ACHN (cell line): Measurements from ENCODE around the gene IL15.

ENCODE experiments used
- DNase-seq: peaks from one replicate; pipeline ENCODE4 v3.0.0-alpha.2; 2015
- in situ Hi-C: cut with HindIII; loops from 2 replicates; pipeline ENCODE4 v1.10.0; 2017; ENCODE audit warnings: low sequenced_read_pairs, low pct_ligation_motif_present, low pct_unique_long_range_greater_than_20kb

Gene IL15

DNA sequence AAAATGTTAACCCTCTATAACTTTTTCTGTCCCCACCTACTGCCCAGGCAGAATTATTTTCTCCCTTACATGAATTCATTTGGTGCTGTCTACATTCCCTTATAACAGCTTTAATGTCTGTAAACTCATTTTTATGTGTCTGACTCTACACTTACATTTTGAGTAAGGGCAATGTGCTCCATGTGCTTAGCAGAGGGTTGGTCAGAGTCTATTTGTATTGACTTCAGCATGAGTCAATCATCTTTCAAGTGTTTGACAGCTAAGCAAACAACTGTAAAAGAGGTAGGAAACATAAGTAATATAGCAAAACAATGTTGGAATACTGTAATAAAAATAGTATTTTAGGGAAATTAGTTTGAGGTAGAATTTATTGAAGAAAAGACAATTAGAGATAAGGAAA is 6.3 kb downstream of the IL15 start:
- in situ Hi-C loops = no loop called here
- DNase-seq = no peak

- in situ Hi-C loops = no loop called here
- peak; percentile 74 for DNase-seq
Observed at GRCh38 chr4:141643557-141643956, 7.2 kb downstream of the IL15 start.

GRCh38 chr4:141645611-141646340 is 9.4 kb downstream of the IL15 start:
- DNase-seq = peak; percentile 83
- in situ Hi-C loops = no loop called here

GRCh38 chr4:141646969-141647368 is 10.6 kb downstream of the IL15 start:
- in situ Hi-C loops = no loop called here
- no peak for DNase-seq

DNA sequence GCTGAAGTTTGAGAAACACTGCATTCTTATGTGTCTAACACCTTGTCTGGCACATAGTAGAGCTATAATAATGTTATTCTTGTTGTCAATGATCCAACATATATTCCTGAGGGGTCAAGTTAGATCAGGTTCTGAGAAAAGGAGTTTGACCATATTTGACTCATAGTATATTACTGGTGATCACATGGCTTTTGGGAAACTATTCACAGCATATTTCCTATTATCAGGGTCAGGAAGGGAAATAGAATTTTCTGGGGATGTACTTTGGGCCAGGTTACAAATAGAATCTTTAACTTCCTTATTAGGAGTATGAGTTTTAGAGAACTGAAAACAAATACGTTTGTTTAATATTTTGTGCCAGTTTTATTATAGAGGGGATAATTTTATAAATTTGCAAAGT is 11.6 kb downstream of the IL15 start:
- DNase-seq = no peak
- in situ Hi-C loops = no loop called here

GRCh38 chr4:141652161-141652778 is 15.9 kb downstream of the IL15 start:
- DNase-seq = no peak

GRCh38 chr4:141654098-141654497 is 17.7 kb downstream of the IL15 start:
- in situ Hi-C loops = no loop called here
- peak; percentile 53 for DNase-seq

More at GRCh38 chr4:141652161-141652778, 15.9 kb downstream of the IL15 start:
- in situ Hi-C loops = no loop called here

DNA sequence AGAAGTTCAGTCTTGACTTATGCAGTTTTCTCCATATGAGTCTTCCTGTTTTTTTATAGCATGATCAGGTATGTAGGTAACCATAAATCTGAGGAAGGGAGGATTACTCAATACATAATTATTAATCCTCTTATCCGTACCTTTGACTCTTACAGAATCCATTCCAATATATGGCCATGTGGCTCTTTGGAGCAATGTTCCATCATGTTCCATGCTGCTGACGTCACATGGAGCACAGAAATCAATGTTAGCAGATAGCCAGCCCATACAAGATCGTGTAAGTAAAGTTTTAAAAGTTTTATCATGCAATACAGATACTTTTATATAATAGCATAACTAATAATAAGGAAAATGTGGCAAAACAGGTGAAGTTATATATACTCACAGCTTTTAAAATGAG is 19.6 kb downstream of the IL15 start:
- in situ Hi-C loops = no loop called here
- no peak for DNase-seq

- DNase-seq = no peak
- in situ Hi-C loops = no loop called here
Observed at GRCh38 chr4:141657550-141658250, 21.3 kb downstream of the IL15 start.

- in situ Hi-C loops = no loop called here
- no peak for DNase-seq
Observed at GRCh38 chr4:141658309-141658708, 21.9 kb downstream of the IL15 start.

DNA sequence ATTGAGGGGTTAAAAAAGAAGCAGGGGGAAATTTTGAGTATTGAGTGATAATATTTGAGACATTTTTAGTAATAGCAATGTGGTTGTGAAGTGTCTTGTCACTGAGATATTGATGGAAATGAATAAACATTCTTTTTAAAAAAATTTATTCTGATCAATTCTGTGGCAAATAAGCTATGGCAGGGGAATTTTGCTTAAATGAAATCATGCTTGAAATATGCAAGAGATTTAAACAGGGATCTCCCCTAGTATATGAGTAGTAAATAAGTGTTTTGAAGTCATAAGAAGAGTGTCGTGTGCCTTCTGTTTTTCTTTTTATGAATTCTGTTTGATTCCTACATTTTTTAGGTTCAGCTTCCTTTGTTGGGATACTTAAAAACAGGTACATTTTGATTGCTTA is 23.2 kb downstream of the IL15 start:
- in situ Hi-C loops = no loop called here
- no peak for DNase-seq

- in situ Hi-C loops = no loop called here
- DNase-seq = no peak
Observed at GRCh38 chr4:141660880-141661279, 24.5 kb downstream of the IL15 start.

GRCh38 chr4:141668200-141668910 is 32.0 kb downstream of the IL15 start:
- DNase-seq = no peak
- in situ Hi-C loops = no loop called here

DNA sequence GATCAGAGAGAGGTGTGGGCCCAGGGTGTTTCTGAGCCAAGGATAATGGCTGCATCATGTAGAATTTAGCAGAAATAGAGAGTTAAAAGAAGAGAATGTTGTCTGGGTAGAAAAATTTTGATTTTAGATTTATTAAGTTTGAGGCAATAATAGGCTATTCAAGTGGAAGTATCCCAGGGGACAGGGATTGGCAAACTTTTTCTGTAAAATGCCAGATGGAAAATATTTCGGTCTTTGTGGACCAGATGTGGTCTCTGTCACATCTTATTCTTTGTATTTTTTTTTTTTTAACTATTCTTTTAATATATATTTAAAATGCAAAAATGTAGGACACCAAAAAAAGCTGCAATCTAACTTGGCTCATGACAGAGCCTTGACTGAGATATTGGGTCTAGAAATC is 33.1 kb downstream of the IL15 start:
- DNase-seq = no peak
- in situ Hi-C loops = no loop called here

DNA sequence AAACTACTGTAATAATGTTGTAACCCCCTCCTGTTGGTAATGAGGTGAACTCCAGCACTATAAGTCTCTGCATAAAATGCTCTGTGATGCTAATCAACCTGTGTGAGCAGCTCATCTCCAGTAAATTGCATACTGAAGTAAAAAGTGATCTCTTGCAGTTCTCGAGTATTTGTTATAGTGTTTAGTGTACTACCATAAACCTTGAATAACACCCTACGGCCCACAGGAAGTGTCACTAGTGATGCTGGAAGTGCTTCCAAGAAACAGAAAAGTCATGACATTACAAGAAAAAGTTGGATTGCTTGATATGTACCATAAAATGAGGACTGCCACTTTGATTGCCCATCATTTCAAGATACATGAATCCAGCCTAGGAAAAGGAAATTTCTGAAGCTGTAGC is 39.0 kb downstream of the IL15 start:
- no peak for DNase-seq
- in situ Hi-C loops = no loop called here

- DNase-seq = no peak
- in situ Hi-C loops = no loop called here
Observed at GRCh38 chr4:141676087-141676670, 39.8 kb downstream of the IL15 start.

- no peak for DNase-seq
- in situ Hi-C loops = no loop called here
Observed at GRCh38 chr4:141680060-141680459, 43.7 kb downstream of the IL15 start.

- in situ Hi-C loops = no loop called here
- no peak for DNase-seq
Observed at GRCh38 chr4:141684785-141685184, 48.4 kb downstream of the IL15 start.
